Measurements from ENCODE around the gene NDOR1. TPM values are rescaled to one million over a fixed set of nuclear protein-coding genes. Genes with fewer than 3 reads are reported as not detected.

Gene NDOR1
- polyA plus RNA-seq, 4 donors, result 9.2 to 15.3 (median 12.1) TPM

- Histone ChIP-seq H3K27ac (ENCODE audit: low read depth in 1 of 3, low read length in 2 of 3) (no peak overlapping the region), H3K36me3 (ENCODE audit: control insufficient read depth in 3 of 3, insufficient read depth in 2 of 3, low read depth in 1 of 3, low read length in 3 of 3) (peaks cover 13 to 67% (median 19%) of the 10 kb centered on the region in 3 donors), H3K4me3 (ENCODE audit: low read depth in 1 of 3, low read length in 3 of 3) (no peak overlapping the region), H3K27me3 (ENCODE audit: control insufficient read depth in 3 of 3, insufficient read depth in 3 of 3, low read length in 3 of 3) (peaks cover 0 to 6% (median 2%) of the 10 kb centered on the region in 3 donors), H3K4me1 (ENCODE audit: control insufficient read depth in 3 of 3, insufficient read depth in 2 of 3, low read depth in 1 of 3, low read length in 2 of 3) (peaks cover 0 to 3% (median 2%) of the 10 kb centered on the region in 3 donors), H3K9me3 (ENCODE audit: control insufficient read depth in 2 of 2, insufficient read depth in 1 of 2, low read depth in 1 of 2, low read length in 1 of 2) (no peaks in the 10 kb centered on the region)
- DNase-seq, result no peak
- FAIRE-seq, result no peak
- 92 to 95% (median 92%) methylated on average over 21 to 23 of the region's 23 CpGs for WGBS, 3 donors
These were observed 27.1 kb upstream of the NDOR1 start for GRCh38 chr9:137178201-137178938.

DNA sequence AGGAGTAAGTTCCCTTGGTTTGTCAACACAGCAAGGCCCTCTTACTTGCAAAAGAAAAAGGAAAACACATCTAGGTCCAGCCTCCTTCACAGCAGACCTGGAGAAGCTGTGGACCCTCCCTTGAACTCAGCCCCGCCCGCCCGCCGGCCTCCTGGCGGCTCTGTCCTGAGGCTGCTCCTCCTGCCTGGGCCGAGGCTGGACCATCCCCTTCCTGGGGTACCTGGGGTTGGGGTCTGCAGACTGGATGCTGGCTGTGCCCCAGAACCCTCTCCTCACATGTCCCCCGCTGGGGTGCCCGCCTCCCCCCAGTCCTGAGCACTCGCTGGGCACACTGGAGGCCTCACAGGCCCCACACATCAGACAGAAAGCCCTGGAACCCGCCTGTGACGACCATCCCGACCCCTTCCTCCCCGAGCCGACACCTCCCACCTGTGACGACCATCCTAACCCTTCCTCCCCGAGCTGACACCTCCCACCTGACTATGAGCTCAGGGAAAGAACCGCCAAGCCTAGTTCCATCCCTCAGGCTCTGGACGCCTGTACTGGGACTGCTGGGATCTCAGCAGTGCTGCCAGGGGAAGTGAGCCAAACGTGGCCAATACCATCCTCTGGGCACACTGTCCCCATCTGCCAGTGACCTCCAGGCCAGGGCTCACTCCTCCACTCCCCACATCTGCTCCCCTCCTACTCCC lies 26.4 kb upstream of the NDOR1 start:
- WGBS, 3 donors, result 90 to 93% (median 92%) methylated on average over 19 of the region's 19 CpGs
- no peak for FAIRE-seq
- DNase-seq, result no peak
- H3K9me3 ChIP-seq (ENCODE audit: control insufficient read depth in 2 of 2, insufficient read depth in 1 of 2, low read depth in 1 of 2, low read length in 1 of 2), result no peaks in the 10 kb centered on the region
- peaks cover 0 to 3% (median 2%) of the 10 kb centered on the region in 3 donors for H3K4me1 ChIP-seq (ENCODE audit: control insufficient read depth in 3 of 3, insufficient read depth in 2 of 3, low read depth in 1 of 3, low read length in 2 of 3)
- no peak overlapping the region for H3K4me3 ChIP-seq (ENCODE audit: low read depth in 1 of 3, low read length in 3 of 3)
- peaks cover 16 to 74% (median 23%) of the 10 kb centered on the region in 3 donors for H3K36me3 ChIP-seq (ENCODE audit: control insufficient read depth in 3 of 3, insufficient read depth in 2 of 3, low read depth in 1 of 3, low read length in 3 of 3)
- H3K27ac ChIP-seq (ENCODE audit: low read depth in 1 of 3, low read length in 2 of 3), result no peak overlapping the region
- peaks cover 0 to 1% (median 0%) of the 10 kb centered on the region in 3 donors for H3K27me3 ChIP-seq (ENCODE audit: control insufficient read depth in 3 of 3, insufficient read depth in 3 of 3, low read length in 3 of 3)

GRCh38 chr9:137179761-137180160 lies 25.7 kb upstream of the NDOR1 start:
- Histone ChIP-seq H3K27ac (ENCODE audit: low read depth in 1 of 3, low read length in 2 of 3) (no peak overlapping the region), H3K9me3 (ENCODE audit: control insufficient read depth in 2 of 2, insufficient read depth in 1 of 2, low read depth in 1 of 2, low read length in 1 of 2) (no peaks in the 10 kb centered on the region), H3K4me3 (ENCODE audit: low read depth in 1 of 3, low read length in 3 of 3) (no peak overlapping the region), H3K4me1 (ENCODE audit: control insufficient read depth in 3 of 3, insufficient read depth in 2 of 3, low read depth in 1 of 3, low read length in 2 of 3) (peaks cover 0 to 3% (median 0%) of the 10 kb centered on the region in 3 donors), H3K36me3 (ENCODE audit: control insufficient read depth in 3 of 3, insufficient read depth in 2 of 3, low read depth in 1 of 3, low read length in 3 of 3) (peaks cover 17 to 81% (median 25%) of the 10 kb centered on the region in 3 donors), H3K27me3 (ENCODE audit: control insufficient read depth in 3 of 3, insufficient read depth in 3 of 3, low read length in 3 of 3) (no peaks in the 10 kb centered on the region)
- DNase-seq, result no peak
- WGBS, 3 donors, result 92 to 96% (median 96%) methylated on average over 16 to 17 of the region's 17 CpGs
- FAIRE-seq, result no peak

GRCh38 chr9:137180491-137180890 lies 25.0 kb upstream of the NDOR1 start:
- H3K4me3 ChIP-seq (ENCODE audit: low read depth in 1 of 3, low read length in 3 of 3), result no peak overlapping the region
- FAIRE-seq, result no peak
- H3K9me3 ChIP-seq (ENCODE audit: control insufficient read depth in 2 of 2, insufficient read depth in 1 of 2, low read depth in 1 of 2, low read length in 1 of 2), result no peaks in the 10 kb centered on the region
- peaks cover 0 to 2% (median 0%) of the 10 kb centered on the region in 3 donors for H3K4me1 ChIP-seq (ENCODE audit: control insufficient read depth in 3 of 3, insufficient read depth in 2 of 3, low read depth in 1 of 3, low read length in 2 of 3)
- H3K27me3 ChIP-seq (ENCODE audit: control insufficient read depth in 3 of 3, insufficient read depth in 3 of 3, low read length in 3 of 3), result no peaks in the 10 kb centered on the region
- H3K27ac ChIP-seq (ENCODE audit: low read depth in 1 of 3, low read length in 2 of 3), result no peak overlapping the region
- no peak for DNase-seq
- 95 to 97% (median 96%) methylated on average over 20 of the region's 20 CpGs for WGBS, 3 donors
- H3K36me3 ChIP-seq (ENCODE audit: control insufficient read depth in 3 of 3, insufficient read depth in 2 of 3, low read depth in 1 of 3, low read length in 3 of 3), result peaks cover 17 to 88% (median 25%) of the 10 kb centered on the region in 3 donors

DNA sequence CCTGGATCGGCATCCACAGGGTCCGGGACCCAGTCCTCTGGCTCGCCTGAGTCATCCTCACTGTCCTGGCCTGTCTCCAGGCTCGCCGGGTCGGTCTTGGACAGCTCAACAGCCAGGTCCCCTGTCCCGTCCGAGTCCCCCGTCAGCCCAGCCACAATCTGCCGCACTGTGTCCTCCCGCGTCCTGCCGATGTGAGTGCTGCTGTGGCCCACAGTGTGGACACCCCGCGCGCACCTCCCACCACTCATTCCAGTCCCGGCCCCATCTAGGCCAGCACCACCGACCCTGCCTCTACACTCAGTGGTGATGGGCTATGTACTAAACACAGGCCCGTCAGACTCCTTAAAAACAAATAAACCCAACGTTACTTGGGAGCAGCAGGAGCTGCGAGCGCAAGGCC lies 23.8 kb upstream of the NDOR1 start:
- WGBS, 3 donors, result 91 to 96% (median 96%) methylated on average over 22 of the region's 22 CpGs
- no peaks in the 10 kb centered on the region for H3K27me3 ChIP-seq (ENCODE audit: control insufficient read depth in 3 of 3, insufficient read depth in 3 of 3, low read length in 3 of 3)
- no peaks in the 10 kb centered on the region for H3K9me3 ChIP-seq (ENCODE audit: control insufficient read depth in 2 of 2, insufficient read depth in 1 of 2, low read depth in 1 of 2, low read length in 1 of 2)
- no peak overlapping the region for H3K27ac ChIP-seq (ENCODE audit: low read depth in 1 of 3, low read length in 2 of 3)
- no peak overlapping the region for H3K4me3 ChIP-seq (ENCODE audit: low read depth in 1 of 3, low read length in 3 of 3)
- FAIRE-seq (no peak), DNase-seq (no peak)
- H3K4me1 ChIP-seq (ENCODE audit: control insufficient read depth in 3 of 3, insufficient read depth in 2 of 3, low read depth in 1 of 3, low read length in 2 of 3), result peaks cover 0 to 8% (median under 1%) of the 10 kb centered on the region in 3 donors
- peaks cover 17 to 99% (median 25%) of the 10 kb centered on the region in 3 donors for H3K36me3 ChIP-seq (ENCODE audit: control insufficient read depth in 3 of 3, insufficient read depth in 2 of 3, low read depth in 1 of 3, low read length in 3 of 3)

GRCh38 chr9:137182836-137183235 lies 22.7 kb upstream of the NDOR1 start:
- Histone ChIP-seq H3K27ac (ENCODE audit: low read depth in 1 of 3, low read length in 2 of 3) (no peak overlapping the region), H3K4me3 (ENCODE audit: low read depth in 1 of 3, low read length in 3 of 3) (no peak overlapping the region), H3K4me1 (ENCODE audit: control insufficient read depth in 3 of 3, insufficient read depth in 2 of 3, low read depth in 1 of 3, low read length in 2 of 3) (peaks cover 0 to 20% (median 12%) of the 10 kb centered on the region in 3 donors), H3K36me3 (ENCODE audit: control insufficient read depth in 3 of 3, insufficient read depth in 2 of 3, low read depth in 1 of 3, low read length in 3 of 3) (peaks cover 17 to 98% (median 24%) of the 10 kb centered on the region in 3 donors), H3K9me3 (ENCODE audit: control insufficient read depth in 2 of 2, insufficient read depth in 1 of 2, low read depth in 1 of 2, low read length in 1 of 2) (no peaks in the 10 kb centered on the region), H3K27me3 (ENCODE audit: control insufficient read depth in 3 of 3, insufficient read depth in 3 of 3, low read length in 3 of 3) (no peaks in the 10 kb centered on the region)
- DNase-seq (no peak), FAIRE-seq (no peak)
- WGBS, 3 donors, result 92 to 96% (median 92%) methylated on average over 16 to 17 of the region's 17 CpGs

DNA sequence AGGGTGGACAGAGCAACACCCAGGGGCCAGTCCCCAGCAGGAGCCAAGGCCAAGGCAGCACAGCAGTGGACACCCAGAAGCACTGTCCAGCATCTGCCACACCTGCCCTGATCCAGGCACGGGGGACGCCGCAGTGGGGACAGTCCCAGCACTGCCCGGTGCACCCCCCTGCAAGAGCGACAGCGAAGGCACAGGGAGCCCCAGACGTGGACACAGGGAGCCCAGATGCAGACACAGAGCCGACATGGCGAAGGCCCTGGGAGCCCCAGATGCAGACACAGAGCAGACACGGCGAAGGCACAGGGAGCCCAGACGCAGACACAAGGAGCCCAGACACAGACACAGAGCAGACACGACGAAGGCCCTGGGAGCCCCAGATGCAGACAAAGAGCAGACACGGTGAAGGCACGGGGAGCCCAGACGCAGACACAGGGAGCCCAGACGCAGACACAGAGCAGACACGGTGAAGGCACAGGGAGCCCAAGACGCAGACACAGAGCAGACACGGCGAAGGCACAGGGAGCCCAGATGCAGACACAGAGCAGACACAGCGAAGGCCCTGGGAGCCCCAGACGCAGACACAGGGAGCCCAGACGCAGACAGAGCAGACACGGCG lies 21.4 kb upstream of the NDOR1 start:
- Histone ChIP-seq H3K4me1 (ENCODE audit: control insufficient read depth in 3 of 3, insufficient read depth in 2 of 3, low read depth in 1 of 3, low read length in 2 of 3) (peaks cover 0 to 20% (median 12%) of the 10 kb centered on the region in 3 donors), H3K27me3 (ENCODE audit: control insufficient read depth in 3 of 3, insufficient read depth in 3 of 3, low read length in 3 of 3) (no peaks in the 10 kb centered on the region), H3K9me3 (ENCODE audit: control insufficient read depth in 2 of 2, insufficient read depth in 1 of 2, low read depth in 1 of 2, low read length in 1 of 2) (no peaks in the 10 kb centered on the region), H3K36me3 (ENCODE audit: control insufficient read depth in 3 of 3, insufficient read depth in 2 of 3, low read depth in 1 of 3, low read length in 3 of 3) (peaks cover 14 to 86% (median 15%) of the 10 kb centered on the region in 3 donors), H3K27ac (ENCODE audit: low read depth in 1 of 3, low read length in 2 of 3) (no peak overlapping the region), H3K4me3 (ENCODE audit: low read depth in 1 of 3, low read length in 3 of 3) (no peak overlapping the region)
- 94 to 96% (median 95%) methylated on average over 27 of the region's 27 CpGs for WGBS, 3 donors
- no peak for DNase-seq
- no peak for FAIRE-seq

GRCh38 chr9:137184881-137185660 lies 20.4 kb upstream of the NDOR1 start:
- Histone ChIP-seq H3K36me3 (ENCODE audit: control insufficient read depth in 3 of 3, insufficient read depth in 2 of 3, low read depth in 1 of 3, low read length in 3 of 3) (peaks cover 12 to 85% (median 14%) of the 10 kb centered on the region in 3 donors), H3K27ac (ENCODE audit: low read depth in 1 of 3, low read length in 2 of 3) (no peak overlapping the region), H3K27me3 (ENCODE audit: control insufficient read depth in 3 of 3, insufficient read depth in 3 of 3, low read length in 3 of 3) (no peaks in the 10 kb centered on the region), H3K4me3 (ENCODE audit: low read depth in 1 of 3, low read length in 3 of 3) (no peak overlapping the region), H3K9me3 (ENCODE audit: control insufficient read depth in 2 of 2, insufficient read depth in 1 of 2, low read depth in 1 of 2, low read length in 1 of 2) (no peaks in the 10 kb centered on the region), H3K4me1 (ENCODE audit: control insufficient read depth in 3 of 3, insufficient read depth in 2 of 3, low read depth in 1 of 3, low read length in 2 of 3) (peaks cover 3 to 29% (median 19%) of the 10 kb centered on the region in 3 donors)
- FAIRE-seq, result no peak
- WGBS, 3 donors, result 93 to 94% (median 93%) methylated on average over 44 to 48 of the region's 48 CpGs
- DNase-seq, result no peak
